NCI-H1105 (cell line): Measurements from ENCODE around the gene FAM20C.

ENCODE experiments used
- DNase-seq: peaks from one replicate; lab custom pipeline; 2025; lab: John Stamatoyannopoulos, UW

Gene FAM20C

GRCh38 chr7:307970-308369 is 115.6 kb downstream of the FAM20C start:
- DNase-seq: no peak

GRCh38 chr7:309586-310228 is 117.3 kb downstream of the FAM20C start:
- no peak for DNase-seq
